ENCODE measurements around the gene CLTB. TPM values are rescaled to one million over a fixed set of nuclear protein-coding genes. Genes with fewer than 3 reads are reported as not detected.

The CLTB gene, protein sequence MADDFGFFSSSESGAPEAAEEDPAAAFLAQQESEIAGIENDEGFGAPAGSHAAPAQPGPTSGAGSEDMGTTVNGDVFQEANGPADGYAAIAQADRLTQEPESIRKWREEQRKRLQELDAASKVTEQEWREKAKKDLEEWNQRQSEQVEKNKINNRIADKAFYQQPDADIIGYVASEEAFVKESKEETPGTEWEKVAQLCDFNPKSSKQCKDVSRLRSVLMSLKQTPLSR
- total RNA-seq (2022) (333 and 339 TPM in 2 replicates), Bru-seq, nascent RNA (percentile 79 among the genes with signal in this experiment), BruChase-seq, experiment 1, labeled RNA remaining after a 6-hour chase (percentile 80 among the genes with signal in this experiment), BruChase-seq, experiment 2, labeled RNA remaining after a 2-hour chase (percentile 81 among the genes with signal in this experiment)
- long read RNA-seq, transcript CLTB-202 (5 exons, 1,161 nt): major isoform, 558 of 680 reads
- long read RNA-seq, transcript CLTB-207 (6 exons, 1,489 nt): minor isoform, 21 of 680 reads
- long read RNA-seq, partial matches to known transcripts: 67 of 680 reads
- long read RNA-seq, other reads (novel, unspliced or antisense): 33 of 680 reads

DNA sequence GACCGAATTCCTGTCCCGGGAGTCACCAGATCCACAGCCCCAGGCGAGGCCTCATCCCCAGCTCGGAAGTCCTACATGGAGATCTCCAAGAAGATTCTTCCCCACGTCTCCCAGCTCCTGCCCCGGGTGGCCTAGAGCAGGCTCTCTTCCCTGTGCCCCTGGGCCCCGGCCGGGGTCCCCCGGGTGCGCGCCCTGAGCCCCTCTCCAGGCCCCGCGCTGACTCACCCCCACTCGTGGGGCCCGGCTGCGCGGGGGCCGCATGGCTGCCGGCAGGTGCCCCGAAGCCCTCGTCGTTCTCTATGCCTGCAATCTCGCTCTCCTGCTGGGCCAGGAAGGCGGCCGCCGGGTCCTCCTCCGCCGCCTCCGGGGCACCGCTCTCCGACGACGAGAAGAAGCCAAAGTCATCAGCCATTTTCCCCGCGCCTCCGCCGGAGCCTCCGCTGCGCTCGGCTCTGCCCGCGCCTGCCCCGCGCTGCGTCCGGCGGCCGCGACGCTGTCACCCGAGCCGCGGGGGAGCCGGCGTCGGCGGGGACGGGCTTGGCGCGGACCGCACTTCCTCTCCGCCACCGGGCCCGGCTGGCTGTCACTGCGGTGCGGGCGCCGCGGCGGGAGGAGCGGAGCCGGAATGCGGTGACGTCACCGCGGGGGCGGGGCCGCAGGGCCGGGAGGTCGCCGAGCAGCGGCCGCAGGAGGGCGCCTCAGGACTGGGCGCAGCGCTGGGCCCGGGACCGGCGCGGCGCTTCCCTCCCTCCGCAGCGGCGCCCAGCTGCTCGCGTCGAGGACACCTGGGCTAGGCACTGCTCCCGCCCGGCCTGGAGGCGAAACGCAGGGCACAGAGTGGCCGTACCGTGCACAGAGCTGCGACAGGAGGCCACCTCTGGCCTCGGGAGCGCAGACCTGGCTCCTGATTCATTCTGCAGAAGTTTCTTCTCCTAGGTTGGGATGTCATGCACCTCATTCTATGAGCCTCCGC is at the start of gene CLTB:
TSS of gene CLTB (minus strand) at position 588 of the 973 bp plus-strand sequence. CDS start at position 412, 176 bp downstream.
- POLR2A ChIA-PET: interaction anchor here (0.6 to 11.3 kb wide), 35 partner anchors 16 to 606 kb away, joined by 3 to 134 read pairs (median 4); partner anchors contain the start of genes FAF2, HIGD2A, KIAA1191 and NOP16
- Mint-ChIP-seq H3K4me1 (ENCODE audit: insufficient read depth, unreplicated experiment) (peaks cover 51% of the 10 kb centered on the region), H3K27ac (ENCODE audit: low read depth, unreplicated experiment) (peak within 1 kb of the TSS; percentile 73)

DNA sequence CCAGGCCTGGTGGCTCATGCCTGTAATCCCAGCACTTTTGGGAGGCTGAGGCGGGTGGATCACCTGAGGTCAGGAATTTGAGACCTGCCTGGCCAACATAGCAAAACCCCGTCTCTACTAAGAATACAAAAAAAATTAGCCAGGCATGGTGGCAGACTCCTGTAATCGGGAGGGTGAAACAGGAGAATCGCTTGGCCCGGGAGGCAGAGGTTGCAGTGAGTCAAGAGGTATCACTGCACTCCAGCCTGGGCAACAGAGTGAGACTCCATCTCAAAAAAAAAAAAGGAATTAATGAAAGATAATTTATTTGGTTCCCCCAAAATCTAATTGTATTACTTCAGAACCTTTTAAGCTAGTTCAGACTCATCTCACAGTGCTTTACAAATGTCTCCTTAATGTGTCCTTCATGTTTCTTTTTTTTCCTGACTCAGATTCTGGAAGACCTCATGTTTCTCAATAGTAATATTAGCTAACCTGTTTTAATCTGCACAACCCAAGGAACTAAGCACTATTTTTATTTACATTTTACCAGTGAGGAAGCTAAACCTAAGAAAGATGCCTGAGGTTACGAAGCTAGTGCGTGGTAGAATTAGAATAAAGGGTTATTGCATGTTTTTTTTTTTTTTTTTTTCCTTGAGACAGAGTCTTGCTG is 46.9 kb upstream of the CLTB start:
- ChIA-PET CTCF (interaction anchor here (0.6 to 1.8 kb wide), 7 partner anchors 9 to 111 kb away, joined by 3 to 9 read pairs (median 4); partner anchors contain the start of gene FAF2), POLR2A (interaction anchor here (0.6 to 11.3 kb wide), 9 partner anchors 11 to 514 kb away, joined by 3 to 149 read pairs (median 3); partner anchors contain the start of gene FAF2)
- TF ChIP-seq, protein P1, sequence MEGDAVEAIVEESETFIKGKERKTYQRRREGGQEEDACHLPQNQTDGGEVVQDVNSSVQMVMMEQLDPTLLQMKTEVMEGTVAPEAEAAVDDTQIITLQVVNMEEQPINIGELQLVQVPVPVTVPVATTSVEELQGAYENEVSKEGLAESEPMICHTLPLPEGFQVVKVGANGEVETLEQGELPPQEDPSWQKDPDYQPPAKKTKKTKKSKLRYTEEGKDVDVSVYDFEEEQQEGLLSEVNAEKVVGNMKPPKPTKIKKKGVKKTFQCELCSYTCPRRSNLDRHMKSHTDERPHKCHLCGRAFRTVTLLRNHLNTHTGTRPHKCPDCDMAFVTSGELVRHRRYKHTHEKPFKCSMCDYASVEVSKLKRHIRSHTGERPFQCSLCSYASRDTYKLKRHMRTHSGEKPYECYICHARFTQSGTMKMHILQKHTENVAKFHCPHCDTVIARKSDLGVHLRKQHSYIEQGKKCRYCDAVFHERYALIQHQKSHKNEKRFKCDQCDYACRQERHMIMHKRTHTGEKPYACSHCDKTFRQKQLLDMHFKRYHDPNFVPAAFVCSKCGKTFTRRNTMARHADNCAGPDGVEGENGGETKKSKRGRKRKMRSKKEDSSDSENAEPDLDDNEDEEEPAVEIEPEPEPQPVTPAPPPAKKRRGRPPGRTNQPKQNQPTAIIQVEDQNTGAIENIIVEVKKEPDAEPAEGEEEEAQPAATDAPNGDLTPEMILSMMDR (IDR thresholded peaks at IDR 0.05; ENCODE audit: unreplicated experiment): no peak
- H3K4me1 Mint-ChIP-seq (ENCODE audit: insufficient read depth, unreplicated experiment): peaks cover 43% of the 10 kb centered on the region
- BruUV-seq (replicated peaks): no TSS peak
- no peak overlapping the region for H3K27ac Mint-ChIP-seq (ENCODE audit: low read depth, unreplicated experiment)
- H3K4me3 Mint-ChIP-seq (ENCODE audit: unreplicated experiment): no peak overlapping the region
- H3K36me3 Mint-ChIP-seq (ENCODE audit: insufficient read depth, unreplicated experiment): peaks cover 51% of the 10 kb centered on the region
- no peak for DNase-seq (ENCODE audit: unreplicated experiment)
- H3K9me3 Mint-ChIP-seq (ENCODE audit: unreplicated experiment): no peaks in the 10 kb centered on the region
- H3K27me3 Mint-ChIP-seq (ENCODE audit: insufficient read depth, unreplicated experiment): no peaks in the 10 kb centered on the region
- intact Hi-C loops (cut with micrococcal nuclease): no loop called here

More for the DNA sequence above, at the start of gene CLTB:
- peak; percentile 91 for DNase-seq (ENCODE audit: unreplicated experiment)
- H3K9me3 Mint-ChIP-seq (ENCODE audit: unreplicated experiment): peaks cover 7% of the 10 kb centered on the region
- TF ChIP-seq, protein P1 (IDR thresholded peaks at IDR 0.05; ENCODE audit: unreplicated experiment): peak; percentile 90
- H3K27me3 Mint-ChIP-seq (ENCODE audit: insufficient read depth, unreplicated experiment): no peaks in the 10 kb centered on the region
- H3K36me3 Mint-ChIP-seq (ENCODE audit: insufficient read depth, unreplicated experiment): peaks cover 10% of the 10 kb centered on the region
- BruUV-seq (replicated peaks): no TSS peak
- CTCF ChIA-PET: interaction anchor here (0.6 to 6.3 kb wide), 43 partner anchors 10 to 558 kb away, joined by 3 to 83 read pairs (median 4); partner anchors contain the start of genes FAF2, HIGD2A, NOP16 and RNF44
- intact Hi-C loops (cut with micrococcal nuclease): loop anchor here (1.0 to 5.0 kb wide), 7 partner anchors 32 to 162 kb away; partner anchors contain the start of genes FAF2, KIAA1191 and RNF44
- peak within 1 kb of the TSS; percentile 83 for H3K4me3 Mint-ChIP-seq (ENCODE audit: unreplicated experiment)

DNA sequence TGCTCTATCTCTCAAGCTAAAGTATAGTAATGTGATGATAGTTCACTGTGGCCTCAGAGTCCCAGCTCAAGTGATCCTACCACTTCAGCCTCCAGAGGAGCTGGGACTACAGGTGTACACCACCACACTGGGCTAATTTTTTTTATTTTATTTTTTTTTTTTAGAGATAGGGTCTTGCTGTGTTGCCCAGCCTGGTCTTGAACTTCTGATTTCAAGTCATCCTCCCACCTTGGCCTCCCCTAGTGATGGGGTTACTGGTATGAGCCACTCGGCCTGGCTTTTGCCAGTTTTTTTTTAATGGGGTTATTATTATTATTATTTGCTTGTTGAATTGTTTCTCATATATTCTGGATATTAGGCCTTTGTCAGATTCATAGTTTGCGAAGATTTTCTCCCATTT is 45.0 kb upstream of the CLTB start:
- Mint-ChIP-seq H3K4me1 (ENCODE audit: insufficient read depth, unreplicated experiment) (peaks cover 34% of the 10 kb centered on the region), H3K27ac (ENCODE audit: low read depth, unreplicated experiment) (no peak overlapping the region), H3K27me3 (ENCODE audit: insufficient read depth, unreplicated experiment) (no peaks in the 10 kb centered on the region), H3K9me3 (ENCODE audit: unreplicated experiment) (no peaks in the 10 kb centered on the region), H3K4me3 (ENCODE audit: unreplicated experiment) (no peak overlapping the region), H3K36me3 (ENCODE audit: insufficient read depth, unreplicated experiment) (peaks cover 49% of the 10 kb centered on the region)
- no TSS peak for BruUV-seq (replicated peaks)
- CTCF ChIA-PET: interaction anchor here (0.8 to 1.6 kb wide), 2 partner anchors 14 to 114 kb away, joined by 5 to 12 read pairs; partner anchors contain the start of gene FAF2
- TF ChIP-seq, protein P1 (IDR thresholded peaks at IDR 0.05; ENCODE audit: unreplicated experiment): no peak
- intact Hi-C loops (cut with micrococcal nuclease): no loop called here
- DNase-seq (ENCODE audit: unreplicated experiment): no peak
- POLR2A ChIA-PET: interaction anchor here (0.6 to 11.3 kb wide), 5 partner anchors 11 to 718 kb away, joined by 3 to 149 read pairs (median 3); partner anchors contain the start of gene FAF2

Data from MCF 10A (cell line).